Measurements from ENCODE around the gene HNRNPA1. TPM values are rescaled to one million over a fixed set of nuclear protein-coding genes. Genes with fewer than 3 reads are reported as not detected.

Gene HNRNPA1
- total RNA-seq, 2 experiments from 2014 or later = 2,224 to 2,338 TPM

DNA sequence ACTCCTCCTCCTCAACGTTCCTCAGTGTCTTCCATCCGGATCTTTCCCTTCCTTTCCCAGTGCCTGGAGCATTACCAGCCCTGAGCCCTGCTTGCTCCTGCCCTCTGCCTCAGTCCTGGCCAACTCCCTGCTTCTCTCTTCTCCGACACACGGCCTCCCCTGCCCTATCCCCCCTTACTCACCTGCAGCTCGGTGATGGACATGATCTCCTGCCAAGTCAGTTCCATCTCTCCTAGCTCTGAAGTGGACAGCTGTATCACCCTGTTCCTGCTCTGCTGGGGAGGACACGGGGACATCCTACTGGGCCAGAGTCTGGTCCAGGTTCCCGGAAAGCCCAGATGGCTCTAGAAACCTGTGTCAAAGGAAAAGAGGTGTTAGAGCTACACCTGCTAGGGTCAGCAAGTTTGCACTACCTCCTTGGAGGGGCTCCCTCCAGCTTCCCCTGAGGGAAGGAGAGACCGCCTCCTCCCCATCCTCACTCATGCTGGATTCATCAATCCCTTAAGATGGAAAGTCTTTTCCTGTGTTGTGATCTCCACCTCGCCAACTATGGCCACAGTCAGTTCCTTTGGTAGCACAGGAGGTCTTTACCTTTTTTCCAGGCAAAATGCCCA lies 14.5 kb downstream of the HNRNPA1 start:
- no peak for ATAC-seq
- no peaks in the 10 kb centered on the region for H3K9me3 Mint-ChIP-seq
- TF ChIP-seq, protein P1, sequence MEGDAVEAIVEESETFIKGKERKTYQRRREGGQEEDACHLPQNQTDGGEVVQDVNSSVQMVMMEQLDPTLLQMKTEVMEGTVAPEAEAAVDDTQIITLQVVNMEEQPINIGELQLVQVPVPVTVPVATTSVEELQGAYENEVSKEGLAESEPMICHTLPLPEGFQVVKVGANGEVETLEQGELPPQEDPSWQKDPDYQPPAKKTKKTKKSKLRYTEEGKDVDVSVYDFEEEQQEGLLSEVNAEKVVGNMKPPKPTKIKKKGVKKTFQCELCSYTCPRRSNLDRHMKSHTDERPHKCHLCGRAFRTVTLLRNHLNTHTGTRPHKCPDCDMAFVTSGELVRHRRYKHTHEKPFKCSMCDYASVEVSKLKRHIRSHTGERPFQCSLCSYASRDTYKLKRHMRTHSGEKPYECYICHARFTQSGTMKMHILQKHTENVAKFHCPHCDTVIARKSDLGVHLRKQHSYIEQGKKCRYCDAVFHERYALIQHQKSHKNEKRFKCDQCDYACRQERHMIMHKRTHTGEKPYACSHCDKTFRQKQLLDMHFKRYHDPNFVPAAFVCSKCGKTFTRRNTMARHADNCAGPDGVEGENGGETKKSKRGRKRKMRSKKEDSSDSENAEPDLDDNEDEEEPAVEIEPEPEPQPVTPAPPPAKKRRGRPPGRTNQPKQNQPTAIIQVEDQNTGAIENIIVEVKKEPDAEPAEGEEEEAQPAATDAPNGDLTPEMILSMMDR (IDR thresholded peaks at IDR 0.05) = no peak
- H3K4me3 Mint-ChIP-seq = no peak overlapping the region
- intact Hi-C loops (cut with micrococcal nuclease) = loop anchor here (5.0 kb wide), 2 partner anchors 67 to 87 kb away; partner anchors contain the start of genes GPR84 and ZNF385A
- CTCF ChIA-PET = interaction anchor here (0.6 to 9.7 kb wide), 19 partner anchors 8 to 145 kb away, joined by 3 to 117 read pairs (median 7); partner anchors contain the start of gene COPZ1
- DNase-seq = no peak
- POLR2A ChIA-PET = interaction anchor here (0.7 to 5.6 kb wide), 7 partner anchors 9 to 64 kb away, joined by 3 to 44 read pairs (median 4); partner anchors contain the start of genes CBX5 and HNRNPA1
- H3K27me3 Mint-ChIP-seq = peaks cover 20% of the 10 kb centered on the region
- no peaks in the 10 kb centered on the region for H3K36me3 Mint-ChIP-seq (ENCODE audit: low read depth)
- H3K27ac Mint-ChIP-seq = no peak overlapping the region
- peaks cover 4% of the 10 kb centered on the region for H3K4me1 Mint-ChIP-seq (ENCODE audit: low read depth)

- ChIA-PET POLR2A (interaction anchor here (0.7 to 2.9 kb wide), 5 partner anchors 10 to 64 kb away, joined by 3 to 34 read pairs (median 4); partner anchors contain the start of gene COPZ1), CTCF (interaction anchor here (0.7 to 9.7 kb wide), 10 partner anchors 10 to 83 kb away, joined by 3 to 117 read pairs (median 8); partner anchors contain the start of gene COPZ1)
- peaks cover 7% of the 10 kb centered on the region for H3K4me1 Mint-ChIP-seq (ENCODE audit: low read depth)
Observed at GRCh38 chr12:54296393-54297099, 16.0 kb downstream of the HNRNPA1 start.

GRCh38 chr12:54298904-54299303 lies 18.4 kb downstream of the HNRNPA1 start:
- H3K27ac Mint-ChIP-seq = no peak overlapping the region

More at GRCh38 chr12:54296393-54297099, 16.0 kb downstream of the HNRNPA1 start:
- H3K27me3 Mint-ChIP-seq = peaks cover 31% of the 10 kb centered on the region
- no peak overlapping the region for H3K4me3 Mint-ChIP-seq
- no peaks in the 10 kb centered on the region for H3K9me3 Mint-ChIP-seq
- intact Hi-C loops (cut with micrococcal nuclease) = no loop called here
- ATAC-seq (no peak), DNase-seq (no peak)
- H3K36me3 Mint-ChIP-seq (ENCODE audit: low read depth) = no peaks in the 10 kb centered on the region
- TF ChIP-seq, protein P1 (IDR thresholded peaks at IDR 0.05) = no peak
- no peak overlapping the region for H3K27ac Mint-ChIP-seq

DNA sequence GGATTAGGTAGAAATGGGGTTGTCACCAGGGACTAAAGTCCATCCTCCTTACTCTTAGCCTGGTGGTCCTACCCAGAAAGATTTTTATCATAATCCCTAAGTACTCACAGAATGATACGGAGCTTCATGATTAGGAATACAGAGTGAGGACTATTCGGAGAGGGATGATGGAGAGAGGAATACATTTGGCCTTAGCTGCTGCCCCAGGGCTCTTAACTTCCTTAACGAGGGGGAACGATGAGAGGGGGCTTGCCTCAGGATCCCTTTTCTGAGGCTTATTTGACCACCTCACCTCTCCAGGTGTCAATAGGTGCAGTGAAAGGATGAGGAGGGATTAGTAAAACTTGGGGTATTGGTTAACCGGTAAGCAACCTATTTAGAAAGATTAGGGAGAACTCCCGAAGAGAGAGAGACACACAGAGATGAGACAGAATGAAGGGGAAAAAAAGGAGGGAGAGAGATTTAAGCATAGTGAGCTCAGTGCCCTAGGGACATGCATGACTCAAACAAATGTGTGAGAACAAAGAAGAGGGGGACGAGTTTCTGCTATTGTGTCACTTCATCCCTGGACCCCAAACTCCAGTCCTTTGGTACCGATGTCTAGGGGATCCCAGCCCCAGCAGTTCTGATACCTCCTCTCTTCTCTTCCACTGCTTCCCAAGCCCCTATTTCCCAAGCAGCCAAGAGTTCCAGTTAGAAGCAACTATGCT lies 19.1 kb downstream of the HNRNPA1 start:
- Mint-ChIP-seq H3K4me1 (ENCODE audit: low read depth) (peaks cover 10% of the 10 kb centered on the region), H3K27ac (no peak overlapping the region), H3K4me3 (no peak overlapping the region), H3K9me3 (no peaks in the 10 kb centered on the region), H3K27me3 (peaks cover 45% of the 10 kb centered on the region), H3K36me3 (ENCODE audit: low read depth) (no peaks in the 10 kb centered on the region)
- TF ChIP-seq, protein P1 (IDR thresholded peaks at IDR 0.05) = no peak
- DNase-seq = no peak
- ATAC-seq = no peak
- POLR2A ChIA-PET = interaction anchor here (0.7 to 3.3 kb wide), 9 partner anchors 11 to 74 kb away, joined by 3 to 33 read pairs (median 4); partner anchors contain the start of gene HNRNPA1
- intact Hi-C loops (cut with micrococcal nuclease) = no loop called here
- CTCF ChIA-PET = interaction anchor here (0.7 to 3.5 kb wide), 10 partner anchors 8 to 140 kb away, joined by 4 to 14 read pairs (median 9); partner anchors contain the start of gene COPZ1

More at GRCh38 chr12:54298904-54299303, 18.4 kb downstream of the HNRNPA1 start:
- ATAC-seq (no peak), DNase-seq (no peak)
- ChIA-PET CTCF (interaction anchor here (0.7 to 3.5 kb wide), 11 partner anchors 11 to 141 kb away, joined by 3 to 14 read pairs (median 9); partner anchors contain the start of gene COPZ1), POLR2A (interaction anchor here (0.7 to 3.3 kb wide), 7 partner anchors 10 to 75 kb away, joined by 3 to 33 read pairs (median 6); partner anchors contain the start of gene HNRNPA1)
- no peaks in the 10 kb centered on the region for H3K36me3 Mint-ChIP-seq (ENCODE audit: low read depth)
- TF ChIP-seq, protein P1 (IDR thresholded peaks at IDR 0.05) = no peak
- no peaks in the 10 kb centered on the region for H3K9me3 Mint-ChIP-seq
- intact Hi-C loops (cut with micrococcal nuclease) = no loop called here
- peaks cover 45% of the 10 kb centered on the region for H3K27me3 Mint-ChIP-seq
- H3K4me3 Mint-ChIP-seq = no peak overlapping the region
- H3K4me1 Mint-ChIP-seq (ENCODE audit: low read depth) = peaks cover 8% of the 10 kb centered on the region

Measured in activated CD8-positive, alpha-beta T cell treated with anti-CD3 and anti-CD28 coated beads for 36 hours (primary cell).